HG03469 (cell line): ENCODE results near the gene IL23R.
"Not testable (repeated sequence)": the region's sequence is repeated elsewhere in the genome, so short reads cannot be mapped to it uniquely, and the experiment has no call there.

Experiments used
- ATAC-seq: cut with Tn5 transposase; IDR thresholded peaks from one replicate; pipeline ENCODE4 v1.9.1; 2021; ENCODE audit warnings: mild to moderate bottlenecking, moderate library complexity, moderate number of reproducible peaks; ENCODE audit not compliant: unreplicated experiment

Gene IL23R

DNA sequence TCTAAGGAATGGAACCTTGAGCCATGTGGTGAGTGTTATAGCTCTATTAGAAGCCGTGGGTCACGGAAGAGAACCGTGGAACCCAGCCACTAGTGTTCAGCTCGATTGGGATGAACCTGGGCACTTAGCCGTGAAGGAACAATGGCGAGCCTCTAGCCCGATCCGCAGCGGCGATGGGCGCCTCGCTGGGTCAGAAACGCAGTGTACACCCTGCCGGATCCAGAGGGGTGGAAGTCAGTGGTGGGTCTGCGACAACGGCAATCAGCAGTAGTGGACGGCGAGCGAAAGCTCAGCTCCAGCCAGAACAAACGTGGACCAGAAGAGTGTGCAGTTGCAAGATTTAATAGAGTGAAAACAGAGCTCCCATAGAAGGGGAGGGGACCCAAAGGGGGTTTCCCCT is 18.3 kb upstream of the IL23R start:
- ATAC-seq: not testable (repeated sequence)

DNA sequence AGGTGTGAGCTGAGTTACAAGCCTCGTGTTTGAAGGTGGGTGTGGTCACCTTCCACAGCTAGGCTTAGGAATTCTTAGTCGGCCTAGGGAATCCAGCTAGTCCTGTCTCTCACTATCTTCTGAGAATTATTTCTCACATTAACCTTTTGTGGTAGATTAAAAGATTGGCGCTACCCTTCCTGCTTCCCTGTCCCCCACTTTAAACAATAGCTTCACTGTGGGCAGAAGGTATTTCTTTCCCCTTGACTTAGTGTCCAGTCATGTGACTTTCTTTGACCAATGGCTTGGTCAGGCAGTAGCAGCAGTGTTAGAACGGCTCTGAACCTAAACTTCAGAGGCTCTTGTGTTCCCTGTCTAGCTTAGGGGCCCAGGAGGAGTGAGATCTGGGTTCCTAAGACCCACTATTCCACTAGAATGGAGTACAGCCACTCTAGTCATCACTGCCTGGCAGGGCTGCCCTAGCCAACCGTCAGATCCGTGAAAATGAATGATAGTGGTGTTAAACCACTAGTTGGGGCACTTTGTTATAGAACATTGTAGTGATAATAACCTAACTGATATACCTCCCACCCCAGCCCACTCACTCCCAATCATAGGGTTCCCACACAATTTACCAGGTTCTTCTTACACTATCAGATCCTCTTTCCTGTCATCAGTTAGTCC is 17.6 kb upstream of the IL23R start:
- peak; percentile 8 for ATAC-seq

DNA sequence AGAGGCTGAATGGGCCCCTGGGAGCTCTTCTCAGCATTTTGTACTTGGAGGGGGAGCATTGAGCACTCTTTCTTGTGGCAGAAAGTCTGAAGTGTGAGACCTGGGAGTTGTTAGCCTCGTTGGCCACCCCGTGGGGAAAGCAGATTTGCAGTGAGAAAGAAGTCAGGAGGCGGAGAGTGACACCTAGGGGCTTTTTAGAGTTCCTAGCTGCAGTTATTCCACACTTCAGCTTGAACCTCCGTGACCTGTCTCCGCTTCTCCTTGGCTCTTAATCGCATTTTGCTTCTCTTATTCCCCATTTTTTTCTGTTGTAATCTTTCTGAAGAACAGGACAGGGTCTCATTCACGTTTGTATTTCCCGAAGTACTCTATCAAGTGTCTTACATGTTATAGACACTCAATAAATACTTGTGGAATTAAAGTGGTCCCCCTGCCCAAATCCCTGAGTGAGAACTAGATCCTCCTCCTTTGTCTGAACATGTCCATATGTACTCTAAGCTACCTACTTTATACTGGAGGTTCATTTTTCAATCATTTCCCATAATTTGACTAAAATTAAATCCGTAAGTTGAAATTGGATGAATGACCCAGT is 17.0 kb upstream of the IL23R start:
- ATAC-seq: peak; percentile 92

DNA sequence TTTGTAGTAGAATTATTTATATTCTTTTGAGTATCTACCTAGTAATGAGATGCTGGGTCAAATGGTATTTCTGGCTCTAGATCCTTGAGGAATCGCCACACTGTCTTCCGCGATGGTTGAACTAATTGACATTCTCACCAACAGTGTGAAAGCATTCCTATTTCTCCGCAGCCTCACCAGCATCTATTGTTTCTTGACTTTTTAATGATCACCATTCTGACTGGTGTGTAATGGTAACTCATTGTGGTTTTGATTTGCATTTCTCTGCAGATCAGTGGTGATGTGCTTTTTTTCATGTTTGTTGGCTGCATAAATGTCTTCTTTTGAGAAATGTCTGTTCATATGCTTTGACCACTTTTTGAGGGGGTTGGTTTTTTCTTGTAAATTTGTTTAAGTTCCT is 15.3 kb upstream of the IL23R start:
- no peak for ATAC-seq

DNA sequence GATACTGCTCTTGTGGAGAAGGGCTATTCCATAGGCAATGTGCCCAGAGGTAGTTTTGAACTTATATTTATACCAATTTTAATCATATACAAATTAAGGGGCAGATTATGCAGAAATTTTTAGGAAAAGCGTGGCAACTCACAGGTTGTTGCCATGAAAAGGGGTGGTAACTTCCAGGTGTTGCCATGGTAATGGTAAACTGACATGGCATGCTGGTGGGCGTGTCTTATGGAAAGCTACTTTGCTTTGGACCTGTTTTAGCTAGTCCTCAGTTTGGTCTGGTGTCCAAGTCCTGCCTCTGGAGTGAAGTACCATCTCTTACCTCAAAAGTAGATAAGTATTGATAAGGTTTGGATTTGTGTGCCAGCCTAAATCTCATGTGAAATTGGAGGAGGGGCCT is 7.9 kb upstream of the IL23R start:
- ATAC-seq: no peak

DNA sequence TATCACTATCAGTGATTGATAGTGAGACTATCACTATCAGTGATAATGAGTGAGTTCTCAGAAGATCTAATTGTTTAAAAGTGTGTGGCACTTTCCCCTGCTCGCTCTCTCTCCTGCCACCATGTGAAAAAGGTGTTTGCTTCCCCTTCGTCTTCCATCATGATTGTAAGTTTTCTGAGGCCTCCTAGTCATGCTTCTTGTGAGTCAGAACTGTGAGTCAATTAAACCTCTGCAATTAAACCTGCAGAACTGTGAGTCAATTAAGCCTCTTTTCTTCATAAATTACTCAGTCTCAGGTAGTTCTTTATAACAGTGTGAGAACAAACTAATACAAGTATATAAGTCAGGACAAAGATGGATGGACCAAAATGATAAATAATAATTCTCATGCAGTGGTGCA is 7.0 kb upstream of the IL23R start:
- no peak for ATAC-seq

DNA sequence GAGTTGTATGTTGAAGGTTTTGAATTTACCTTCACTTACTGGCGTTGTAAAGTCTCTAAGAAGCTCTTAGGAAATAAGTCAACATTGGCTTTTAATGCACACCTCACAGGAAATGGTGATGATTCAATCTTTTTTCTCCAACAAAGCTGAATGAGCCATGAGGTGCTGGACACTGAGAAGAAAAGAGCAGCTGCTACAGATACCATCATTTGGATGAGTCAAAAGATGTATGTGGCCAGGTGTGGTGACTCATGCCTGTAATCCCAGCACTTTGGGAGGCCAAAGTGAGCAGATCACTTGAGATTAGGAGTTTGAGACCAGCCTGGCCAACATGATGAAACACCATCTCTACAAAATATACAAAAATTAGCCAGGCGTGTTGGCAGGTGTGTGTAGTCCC is 3.3 kb upstream of the IL23R start:
- no peak for ATAC-seq

DNA sequence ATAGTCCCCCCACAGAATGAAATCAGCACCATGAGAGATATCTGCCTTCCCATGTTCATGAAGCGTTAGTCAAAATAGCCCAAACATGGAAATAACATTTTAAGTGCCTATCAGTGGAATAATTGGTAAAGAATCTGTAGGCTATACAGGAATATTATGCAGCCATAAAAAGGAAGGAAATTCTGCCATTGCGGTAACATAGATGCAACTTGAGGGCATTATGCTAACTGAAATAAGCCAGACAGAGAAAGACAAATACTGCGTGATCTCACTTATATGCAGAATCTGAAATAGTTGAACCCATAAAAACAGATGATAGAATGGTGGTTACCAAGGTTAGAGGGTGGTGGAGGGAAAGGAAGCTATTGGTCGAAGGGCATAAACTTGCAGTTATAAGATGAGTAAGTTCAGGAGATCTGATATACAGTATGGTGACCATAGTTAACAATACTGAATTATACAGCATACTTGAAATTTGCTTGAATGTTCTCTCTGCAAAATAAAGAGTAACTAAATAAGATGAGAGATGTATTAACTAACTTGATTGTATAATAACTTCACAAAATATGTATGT is 699 bp upstream of the IL23R start:
- ATAC-seq: no peak

DNA sequence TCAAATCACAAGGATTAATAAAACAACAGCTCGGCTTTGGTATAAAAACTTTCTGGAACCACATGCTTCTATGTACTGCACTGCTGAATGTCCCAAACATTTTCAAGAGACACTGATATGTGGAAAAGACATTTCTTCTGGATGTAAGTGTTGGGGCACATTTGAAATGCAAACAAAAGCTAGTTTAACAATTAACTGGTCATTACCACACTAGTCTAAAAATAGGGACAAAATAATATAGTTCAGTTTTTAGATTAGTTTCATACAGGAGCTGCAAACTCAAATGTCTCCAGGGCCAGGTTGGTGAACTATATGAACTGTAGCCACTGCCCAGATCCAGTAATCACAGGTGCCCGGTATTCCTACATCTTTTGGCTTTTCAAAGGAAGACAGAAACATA is 3.2 kb downstream of the IL23R start:
- ATAC-seq: no peak

DNA sequence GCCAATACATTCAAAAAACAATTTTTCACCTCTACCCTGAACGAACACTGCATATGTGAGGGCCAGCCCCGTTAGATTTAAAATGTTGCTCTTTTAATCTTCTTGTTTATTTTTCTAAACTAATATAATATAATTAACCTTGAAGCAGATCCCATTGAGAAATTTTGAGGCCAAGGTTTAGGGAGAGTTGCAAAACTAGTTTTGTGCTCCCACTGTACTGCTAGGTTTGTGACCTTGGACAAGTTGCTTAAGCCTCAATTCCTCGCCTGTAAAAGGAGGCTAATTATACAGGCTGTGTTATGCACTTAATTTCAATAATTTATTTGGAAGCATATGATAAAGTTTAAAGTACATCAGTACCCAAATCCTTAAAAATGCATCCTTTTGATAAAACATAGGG is 3.7 kb downstream of the IL23R start:
- ATAC-seq: no peak

DNA sequence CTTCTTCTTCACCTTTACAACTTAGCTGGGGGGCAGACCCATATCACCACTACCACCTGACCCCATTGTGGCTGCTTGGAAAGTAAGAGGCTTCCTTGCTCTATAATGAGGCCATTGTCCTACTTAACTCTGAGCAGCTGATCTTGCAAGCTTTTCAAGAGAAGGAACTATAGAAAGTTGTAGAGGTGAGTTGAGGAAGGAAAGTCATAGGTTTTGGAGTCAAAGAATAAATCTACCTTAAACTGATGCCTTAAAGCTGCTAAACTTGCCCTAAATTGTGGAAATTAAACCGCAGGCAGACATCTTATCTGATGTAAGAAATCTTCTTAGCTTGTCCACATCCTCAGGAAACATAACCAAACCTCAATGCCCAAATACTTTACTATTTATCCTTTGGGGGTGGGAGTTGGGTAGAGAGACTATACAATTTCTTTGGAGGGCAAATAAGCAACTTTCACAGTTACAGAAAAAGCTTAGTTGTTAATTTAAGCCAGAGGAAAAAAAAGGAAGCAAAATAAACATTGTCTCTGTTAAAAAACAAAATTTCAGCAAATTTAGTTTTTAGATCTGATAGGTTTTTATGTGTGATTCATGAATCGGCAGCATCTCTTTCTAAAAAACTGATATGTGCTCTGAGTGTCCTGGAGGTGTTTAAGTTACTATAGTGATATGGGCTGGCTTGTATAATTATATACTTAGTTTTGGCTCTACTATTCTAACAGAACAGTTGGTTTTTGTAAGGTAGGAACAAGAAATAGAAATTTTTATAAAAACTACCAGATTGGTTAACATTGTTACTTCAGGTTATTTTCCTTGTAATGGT is 4.7 kb downstream of the IL23R start:
- ATAC-seq: no peak

DNA sequence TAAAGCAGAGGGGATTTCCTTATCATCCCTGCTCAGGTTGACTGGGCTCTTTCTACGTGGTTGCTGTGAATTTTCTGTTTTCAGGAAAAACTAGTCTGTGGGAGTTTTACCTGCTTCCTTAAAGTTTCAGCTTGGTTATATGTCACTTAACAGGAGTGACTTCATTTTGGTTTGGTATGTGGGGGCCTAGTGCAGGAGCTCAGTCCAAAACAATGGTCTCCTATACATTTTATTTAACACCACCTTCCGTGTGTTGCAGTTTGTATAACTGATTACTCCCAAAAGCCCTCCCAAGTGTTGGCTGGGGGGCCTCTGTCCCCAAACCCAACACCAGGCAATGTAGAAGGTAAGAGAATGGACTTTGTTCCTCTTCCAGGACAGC is 5.3 kb downstream of the IL23R start:
- no peak for ATAC-seq

DNA sequence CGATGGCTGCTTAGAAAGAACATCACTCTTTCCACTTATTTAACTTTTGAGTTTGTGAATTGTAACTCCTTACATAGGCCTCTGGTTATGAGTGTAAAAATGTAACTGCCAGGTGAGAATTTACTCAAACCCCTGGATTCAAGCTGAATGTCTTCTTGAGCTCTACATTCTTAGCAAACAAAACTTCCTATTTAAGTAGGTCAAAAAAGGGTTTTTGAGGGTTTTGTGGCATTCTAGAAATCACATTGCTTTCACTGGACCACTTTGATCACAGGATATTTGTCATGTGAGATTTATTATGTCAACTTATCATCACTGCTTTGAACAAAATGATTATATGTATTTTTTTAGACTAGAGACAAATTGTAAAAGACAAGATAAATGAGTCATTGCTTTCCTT is 5.7 kb downstream of the IL23R start:
- no peak for ATAC-seq

DNA sequence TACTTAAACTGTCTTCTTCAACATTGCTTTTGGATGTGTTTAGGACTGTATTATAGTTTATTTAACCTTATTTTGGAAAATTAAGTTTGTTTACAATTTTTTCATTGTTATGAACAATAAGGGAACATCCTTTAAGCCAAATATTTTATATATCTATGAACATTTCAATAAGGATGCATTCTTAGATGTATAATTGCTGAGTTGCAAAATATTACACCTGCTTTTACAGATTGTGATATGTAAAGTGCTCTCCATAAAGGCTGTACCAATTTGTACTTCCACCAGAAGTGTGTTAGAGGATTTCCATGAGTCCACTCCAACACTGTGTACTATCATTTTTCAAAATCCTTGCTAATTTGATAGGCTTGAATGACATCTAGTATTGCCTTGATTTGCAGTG is 7.7 kb downstream of the IL23R start:
- ATAC-seq: no peak

DNA sequence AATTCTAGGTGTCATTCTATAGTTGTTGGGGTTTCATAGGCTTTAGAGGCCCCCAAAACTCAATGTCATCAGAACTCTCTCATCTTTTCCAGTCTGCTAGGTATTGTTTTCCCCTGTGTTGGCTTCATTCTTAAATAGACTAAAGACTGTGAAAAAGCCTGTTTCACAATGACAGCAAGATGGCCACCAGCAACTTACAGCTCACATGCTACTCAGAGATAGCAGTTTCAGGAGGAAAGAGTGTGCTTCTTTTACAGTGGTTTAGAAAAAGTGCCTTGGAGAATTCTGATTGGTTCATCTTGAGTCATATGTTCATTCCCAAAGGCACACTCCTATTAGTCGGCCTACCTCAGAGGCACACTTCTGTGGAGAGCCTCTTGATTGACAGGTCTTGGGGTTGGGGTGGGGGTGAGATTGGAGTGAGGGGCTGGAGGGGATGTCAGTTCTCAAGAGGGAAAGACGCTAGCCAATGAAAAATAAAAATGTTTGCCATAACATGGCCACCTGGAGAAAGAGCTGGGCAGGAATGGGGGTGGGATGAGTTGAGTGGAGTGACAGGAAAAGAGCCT is 8.5 kb downstream of the IL23R start:
- ATAC-seq: no peak

DNA sequence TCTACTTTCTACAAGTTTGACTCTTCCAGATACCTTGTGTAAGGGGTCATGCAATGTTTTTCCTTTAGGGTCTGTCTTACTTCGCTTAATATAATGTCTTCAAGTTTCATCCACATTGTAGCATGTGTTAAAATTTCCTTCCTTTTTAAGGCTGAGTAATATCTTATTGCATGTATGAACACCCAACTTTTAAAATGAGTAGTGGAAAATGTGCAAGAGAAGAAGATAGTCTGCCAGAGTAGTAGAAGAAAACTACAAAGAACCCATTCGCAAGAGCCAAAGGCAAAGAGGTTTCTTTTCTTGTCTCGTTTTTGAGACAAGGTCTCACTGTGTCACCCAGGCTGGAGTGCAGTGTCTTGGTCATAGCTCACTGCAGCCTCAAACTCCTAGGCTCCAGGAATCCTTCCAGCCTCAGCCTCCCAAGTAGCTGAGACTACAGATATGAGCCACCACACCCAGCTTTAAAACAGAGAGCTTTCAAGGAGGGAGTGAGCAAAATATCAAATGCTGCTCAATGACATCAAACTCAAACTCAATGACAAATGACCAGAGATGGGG is 9.4 kb downstream of the IL23R start:
- no peak for ATAC-seq

DNA sequence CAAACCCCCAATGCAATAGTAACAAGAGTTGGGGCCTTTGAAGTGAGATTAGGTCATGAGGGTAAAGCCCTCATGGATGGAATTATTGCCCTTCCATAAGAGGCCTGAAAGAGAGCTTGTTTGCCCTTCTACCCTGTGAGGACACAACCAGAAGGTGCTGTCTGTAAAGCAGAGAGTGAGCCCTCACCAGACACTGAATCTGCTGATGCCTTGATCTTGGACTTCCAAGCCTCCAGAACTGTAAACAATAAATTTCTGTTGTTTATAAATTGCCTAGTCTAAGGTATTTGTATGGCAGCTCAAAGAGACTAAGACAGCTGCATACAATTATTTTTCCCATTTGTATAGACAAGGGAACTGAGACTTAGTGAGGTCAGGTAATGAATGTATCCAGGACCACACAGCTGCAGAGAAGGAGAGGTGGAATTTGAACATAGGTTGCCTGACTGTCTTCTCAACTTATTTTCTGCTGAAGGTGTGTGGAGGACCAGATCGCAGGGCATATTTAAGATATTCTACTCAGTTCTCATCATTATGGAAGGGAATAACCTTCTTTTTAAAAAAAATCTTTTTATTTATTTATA is 18.7 kb downstream of the IL23R start:
- no peak for ATAC-seq

DNA sequence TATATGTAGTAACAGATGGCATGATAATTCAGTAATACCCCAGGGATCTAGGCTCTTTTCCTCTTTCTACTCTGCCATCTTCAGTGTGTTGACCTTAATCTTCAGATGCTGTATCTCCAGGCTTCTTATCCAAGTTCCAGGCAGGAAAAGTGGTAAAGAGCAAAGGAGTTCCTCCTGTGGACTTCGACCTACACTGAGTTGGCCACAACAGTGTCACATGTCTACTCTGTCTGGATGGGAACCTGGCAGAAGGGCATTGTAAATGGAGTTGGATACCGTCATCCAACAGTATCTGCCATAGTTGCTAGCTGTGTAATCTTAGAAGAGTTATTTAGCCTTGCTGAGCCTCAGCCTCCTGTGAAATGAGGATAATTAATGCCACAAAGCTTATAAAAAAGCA is 21.9 kb downstream of the IL23R start:
- no peak for ATAC-seq

DNA sequence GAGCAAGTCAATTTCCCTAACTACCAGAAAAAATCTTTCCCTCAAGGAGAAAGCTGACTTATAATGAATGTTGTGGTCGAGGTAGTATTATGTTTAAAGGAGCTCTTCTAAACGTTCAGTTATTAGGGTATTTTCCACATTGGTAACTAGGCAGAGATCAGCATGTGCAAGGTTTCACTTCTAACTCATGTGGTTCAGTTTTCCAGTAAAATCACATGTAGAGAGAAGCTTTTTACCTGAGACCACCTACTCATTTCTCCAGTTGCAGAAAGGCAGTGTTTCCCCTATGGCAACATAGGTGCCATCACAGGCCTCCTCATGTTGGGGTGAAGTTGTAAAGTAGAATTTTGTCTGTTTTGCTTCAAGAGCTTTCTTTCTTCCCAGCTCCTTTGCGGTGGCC is 23.7 kb downstream of the IL23R start:
- ATAC-seq: no peak

DNA sequence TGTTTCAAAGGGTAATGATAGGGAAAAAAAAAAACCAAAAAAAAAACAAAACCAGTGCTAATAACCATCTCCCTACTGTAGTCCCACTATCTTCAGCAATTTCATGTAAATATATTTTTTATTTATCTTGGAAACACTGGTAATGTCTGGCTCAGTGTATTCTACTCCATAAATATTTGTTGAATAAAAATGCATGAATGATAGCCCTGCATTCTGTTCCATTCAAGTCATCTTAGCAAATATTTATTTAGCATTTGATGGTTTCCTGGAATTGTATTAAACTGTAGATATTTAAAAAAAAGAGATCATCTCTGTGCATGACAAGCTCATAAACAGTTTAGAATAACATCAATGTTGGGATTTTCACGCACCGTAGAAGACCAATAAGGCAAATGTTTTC is 24.2 kb downstream of the IL23R start:
- ATAC-seq: no peak

DNA sequence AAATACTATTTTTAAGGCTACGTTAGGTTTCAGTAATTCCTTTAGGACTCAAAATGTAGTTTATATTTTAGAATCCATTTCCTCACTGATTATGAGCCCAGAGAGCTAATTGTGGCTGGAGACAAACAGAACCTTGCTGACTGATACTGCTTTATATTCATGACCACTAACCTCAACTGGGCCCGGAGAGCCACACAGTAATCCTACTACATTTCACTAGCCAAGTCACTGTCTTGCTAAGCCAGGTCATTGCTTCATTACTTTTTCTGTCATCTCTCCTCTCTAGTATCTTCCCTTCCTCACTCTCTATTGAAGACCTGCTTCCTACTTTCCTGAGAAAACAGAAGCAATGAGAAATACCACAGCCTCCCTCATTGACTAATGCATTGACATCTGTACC is 24.7 kb downstream of the IL23R start:
- no peak for ATAC-seq
